Kidney epithelial cell (primary cell): ENCODE measurements around the gene LRRC8C. TPM values are rescaled to one million over a fixed set of nuclear protein-coding genes. Genes with fewer than 3 reads are reported as not detected.

Experiments
- DNase-seq: peaks from one replicate; pipeline ENCODE4 v3.0.0-alpha.2; 2010; ENCODE audit warnings: low read depth
- H3K27me3 ChIP-seq: 2 replicates; pipeline ENCODE4 v1.6.0; 2011; ENCODE audit warnings: low read length; ENCODE audit not compliant: control insufficient read depth, insufficient read depth
- H3K36me3 ChIP-seq: 2 replicates; pipeline ENCODE4 v1.5.1; 2011; ENCODE audit warnings: low read length; ENCODE audit not compliant: control insufficient read depth, insufficient read depth
- H3K4me3 ChIP-seq: 2 replicates; pipeline ENCODE4 v1.5.1; 2011; ENCODE audit warnings: low read depth, mild to moderate bottlenecking, control low read depth, low read length
- total RNA-seq: library from RNA; depleted of rRNA; stranded (reverse); fragments of >200 nt; gene quantifications from 2 replicates; pipeline ENCODE4 v1.2.3, GENCODE V29; 2015
- TF ChIP-seq, protein P1 (sequence below): IDR thresholded peaks from 2 replicates; pipeline ENCODE4 v1.5.1; 2011; ENCODE audit warnings: mild to moderate bottlenecking, moderate library complexity, low read length, control low read depth, inconsistent platforms; ENCODE audit not compliant: insufficient read depth, poor library complexity, severe bottlenecking

The LRRC8C gene
- total RNA-seq, 1 donor from 2014 or later: 2.7 TPM

DNA sequence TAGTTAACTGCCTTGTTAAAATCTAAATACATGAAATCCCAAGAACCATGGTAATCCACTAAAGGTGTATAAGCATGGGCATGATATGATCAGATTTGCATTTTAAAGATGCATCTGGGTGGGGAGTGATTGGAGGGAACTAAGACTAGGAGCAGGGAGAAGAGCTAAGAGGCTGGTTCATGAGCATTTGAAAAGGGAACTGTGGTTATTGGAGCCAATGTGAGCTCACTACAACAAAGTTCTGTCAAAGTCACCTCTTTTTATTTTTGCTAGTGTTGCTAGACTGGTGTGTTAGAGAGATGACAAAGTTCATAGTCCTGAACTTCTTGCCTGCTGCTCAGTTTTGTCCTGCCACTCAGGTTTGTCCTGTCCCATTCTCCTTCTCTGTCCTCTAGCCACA is 120.8 kb downstream of the LRRC8C start:
- TF ChIP-seq, protein P1, sequence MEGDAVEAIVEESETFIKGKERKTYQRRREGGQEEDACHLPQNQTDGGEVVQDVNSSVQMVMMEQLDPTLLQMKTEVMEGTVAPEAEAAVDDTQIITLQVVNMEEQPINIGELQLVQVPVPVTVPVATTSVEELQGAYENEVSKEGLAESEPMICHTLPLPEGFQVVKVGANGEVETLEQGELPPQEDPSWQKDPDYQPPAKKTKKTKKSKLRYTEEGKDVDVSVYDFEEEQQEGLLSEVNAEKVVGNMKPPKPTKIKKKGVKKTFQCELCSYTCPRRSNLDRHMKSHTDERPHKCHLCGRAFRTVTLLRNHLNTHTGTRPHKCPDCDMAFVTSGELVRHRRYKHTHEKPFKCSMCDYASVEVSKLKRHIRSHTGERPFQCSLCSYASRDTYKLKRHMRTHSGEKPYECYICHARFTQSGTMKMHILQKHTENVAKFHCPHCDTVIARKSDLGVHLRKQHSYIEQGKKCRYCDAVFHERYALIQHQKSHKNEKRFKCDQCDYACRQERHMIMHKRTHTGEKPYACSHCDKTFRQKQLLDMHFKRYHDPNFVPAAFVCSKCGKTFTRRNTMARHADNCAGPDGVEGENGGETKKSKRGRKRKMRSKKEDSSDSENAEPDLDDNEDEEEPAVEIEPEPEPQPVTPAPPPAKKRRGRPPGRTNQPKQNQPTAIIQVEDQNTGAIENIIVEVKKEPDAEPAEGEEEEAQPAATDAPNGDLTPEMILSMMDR: no peak
- no peak for DNase-seq

DNA sequence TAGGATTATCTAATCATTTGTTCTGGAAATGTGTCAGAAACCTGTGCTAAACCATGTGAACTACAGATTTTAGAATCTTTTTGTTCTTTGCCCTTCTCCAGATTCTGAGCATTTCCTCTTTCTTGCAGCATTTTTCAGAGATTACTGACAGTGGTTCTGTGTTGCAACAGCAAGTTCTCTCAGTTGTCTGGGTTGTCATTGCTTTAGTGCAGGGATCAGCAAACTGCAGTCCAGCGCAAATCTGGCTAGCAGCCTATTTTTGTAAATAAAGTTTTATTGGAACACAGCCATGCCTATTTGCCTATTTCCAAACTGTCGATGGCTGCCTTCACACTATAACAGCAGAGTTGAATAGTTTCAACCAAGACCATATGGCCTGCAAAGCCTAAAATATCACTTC is 121.6 kb downstream of the LRRC8C start:
- TF ChIP-seq, protein P1: no peak

More for the DNA sequence above, 120.8 kb downstream of the LRRC8C start:
- Histone ChIP-seq H3K27me3 (no peaks in the 10 kb centered on the region), H3K4me3 (no peak overlapping the region), H3K36me3 (no peaks in the 10 kb centered on the region)

DNA sequence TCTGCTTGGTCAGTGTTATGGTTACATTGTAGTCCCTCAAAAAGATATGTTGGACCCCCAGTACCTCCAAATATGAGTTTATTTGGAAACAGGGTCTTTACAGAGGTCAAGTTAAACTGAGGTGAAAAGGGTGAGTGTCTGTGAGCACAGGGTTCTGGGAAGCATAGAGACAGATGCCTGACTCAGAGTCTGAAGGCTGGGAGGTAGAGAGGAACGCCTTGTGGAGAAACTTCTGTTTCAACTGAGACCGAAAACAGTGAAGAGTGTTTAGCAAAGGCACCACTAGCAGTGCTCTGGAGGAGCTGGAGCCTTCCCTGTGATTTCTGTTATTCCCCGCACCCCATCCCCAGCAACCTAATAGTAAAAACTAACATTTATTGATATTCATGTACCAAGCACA is 122.7 kb downstream of the LRRC8C start:
- no peak for DNase-seq
- TF ChIP-seq, protein P1: no peak
- H3K36me3 ChIP-seq: no peaks in the 10 kb centered on the region
- H3K4me3 ChIP-seq: no peak overlapping the region
- H3K27me3 ChIP-seq: no peaks in the 10 kb centered on the region

More for the DNA sequence above, 121.6 kb downstream of the LRRC8C start:
- no peaks in the 10 kb centered on the region for H3K27me3 ChIP-seq
- H3K36me3 ChIP-seq: no peaks in the 10 kb centered on the region
- H3K4me3 ChIP-seq: no peak overlapping the region
- DNase-seq: no peak

DNA sequence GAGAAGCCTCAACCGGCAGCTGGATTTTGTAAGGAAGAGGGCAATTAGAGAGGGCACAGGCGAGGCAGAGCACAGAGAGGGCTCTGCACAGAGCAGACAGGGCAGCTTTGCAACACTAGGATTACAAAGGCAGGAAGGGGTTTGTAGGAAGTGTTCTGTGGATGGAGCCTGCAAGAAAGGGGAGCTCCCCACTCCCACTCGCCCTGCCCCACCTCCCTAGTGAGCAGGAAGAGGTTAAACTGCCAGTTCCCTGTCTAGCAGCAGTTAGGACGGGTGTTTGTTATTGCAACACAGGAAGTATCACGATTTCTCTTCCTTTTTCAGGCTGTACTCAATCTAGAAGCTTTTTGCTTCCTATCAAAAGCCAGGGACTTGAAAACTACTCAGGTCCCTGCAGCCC is 124.6 kb downstream of the LRRC8C start:
- Histone ChIP-seq H3K4me3 (no peak overlapping the region), H3K36me3 (no peaks in the 10 kb centered on the region), H3K27me3 (no peaks in the 10 kb centered on the region)
- no peak for DNase-seq
- TF ChIP-seq, protein P1: no peak

DNA sequence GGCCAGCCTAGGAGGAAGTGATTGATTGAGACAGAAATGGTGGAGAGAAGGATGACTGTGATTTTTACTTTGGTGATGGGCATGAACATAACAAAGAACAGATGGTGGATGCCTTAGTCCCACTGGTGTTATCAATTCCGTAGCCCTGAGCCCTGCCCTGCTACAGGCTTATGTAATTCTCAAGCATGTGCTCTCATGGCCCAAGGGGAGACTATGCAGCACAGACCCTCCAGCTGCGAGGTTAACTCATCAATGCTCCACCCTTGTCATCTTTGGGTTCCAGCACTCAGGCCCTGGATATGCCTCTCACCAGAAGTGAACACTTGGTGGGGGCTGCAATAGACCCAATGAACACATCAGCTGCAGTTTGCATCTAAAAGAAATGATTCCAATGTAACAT is 125.2 kb downstream of the LRRC8C start:
- H3K27me3 ChIP-seq: no peaks in the 10 kb centered on the region
- DNase-seq: no peak
- TF ChIP-seq, protein P1: no peak
- H3K36me3 ChIP-seq: no peaks in the 10 kb centered on the region
- H3K4me3 ChIP-seq: no peak overlapping the region

DNA sequence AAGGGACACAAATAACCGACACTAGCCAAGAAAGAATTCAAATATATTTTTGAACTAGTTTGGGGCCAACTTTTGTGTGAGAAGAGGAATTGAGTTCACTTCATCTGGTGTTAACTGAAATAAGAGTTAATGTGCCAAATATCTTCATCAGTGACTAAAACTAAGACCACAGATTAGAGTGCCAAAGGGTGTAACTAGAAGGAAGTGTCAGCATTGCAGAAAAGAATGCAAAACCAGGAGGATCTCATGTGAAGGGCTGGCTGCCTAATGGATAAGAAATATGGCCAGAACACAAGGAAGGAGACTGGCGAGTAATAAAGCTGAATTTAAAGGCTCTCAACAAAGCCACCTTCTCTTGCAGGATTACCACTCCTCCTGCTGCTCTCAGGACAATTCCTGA is 126.1 kb downstream of the LRRC8C start:
- TF ChIP-seq, protein P1: no peak
- Histone ChIP-seq H3K36me3 (no peaks in the 10 kb centered on the region), H3K4me3 (no peak overlapping the region), H3K27me3 (no peaks in the 10 kb centered on the region)
- no peak for DNase-seq
